HepG2 (cell line): ENCODE data around the gene NELL2. TPM values are rescaled to one million over a fixed set of nuclear protein-coding genes. Genes with fewer than 3 reads are reported as not detected.
"Not testable (repeated sequence)": the region's sequence is repeated elsewhere in the genome, so short reads cannot be mapped to it uniquely, and the experiment has no call there.

Experiments
- ATAC-seq: fragments of 200-7000 bp; cut with Tn5 transposase; 3 replicates; pipeline ENCODE4 v1.9.1; 2020; ENCODE audit warnings: mild to moderate bottlenecking, moderate library complexity
- BruUV-seq: library from RNA; stranded (reverse); fragments of 400-500 nt; replicated peaks from 2 replicates; lab custom pipeline; 2021; lab: Mats Ljungman, UMichigan
- CTCF ChIA-PET: fragments of 300-600 bp; formaldehyde crosslinking; extraction: SDS; loops from one replicate; lab custom pipeline; 2021; ENCODE audit warnings: low total read pairs, inconsistent platforms, low intra/inter-chr PET ratio; lab: Yijun Ruan, JAX
- POLR2A ChIA-PET: fragments of 350-600 bp; sonication (Branson Sonifier 250); formaldehyde crosslinking; loops from one replicate; lab custom pipeline; 2020; ENCODE audit warnings: antibody characterized with exemption, inconsistent platforms; lab: Yijun Ruan, JAX
- DNase-seq: peaks from one replicate; pipeline ENCODE4 v3.0.0-alpha.2; 2015; ENCODE audit warnings: low spot score
- FAIRE-seq: peaks from 3 replicates; lab custom pipeline; 2011; peaks lifted over from hg19 to GRCh38; lab: Jason Lieb, UNC
- H2AFZ ChIP-seq: one replicate; pipeline ENCODE4 v1.6.1; 2011; ENCODE audit warnings: low read length, inconsistent platforms
- H3K27ac ChIP-seq: fragments of 300-600 bp; 3 replicates; pipeline ENCODE4 v1.8.0; 2011; ENCODE audit warnings: mixed run types, mild to moderate bottlenecking, mixed read lengths, low read length, inconsistent platforms; ENCODE audit not compliant: insufficient read depth; ENCODE audit errors: extremely low read length
- H3K27me3 ChIP-seq, 2 experiments: fragments of 200-600 bp in 1 of 2; 2 replicates in 1 of 2; 3 replicates in 1 of 2; pipeline versions ENCODE4 v1.6.0 to v1.8.0; 2011; ENCODE audit warnings: low read length in 2 of 2, mild to moderate bottlenecking in 2 of 2, moderate library complexity in 2 of 2, inconsistent platforms in 1 of 2; ENCODE audit not compliant: insufficient read depth in 2 of 2, control insufficient read depth in 1 of 2
- H3K36me3 ChIP-seq, 2 experiments: fragments of 200-600 bp in 1 of 2; replicated peaks in 1 of 2; 2 replicates in 1 of 2; 3 replicates in 1 of 2; pipeline versions ENCODE4 v1.5.1 to v1.8.0; 2011; ENCODE audit warnings: low read length in 2 of 2, inconsistent platforms in 1 of 2; ENCODE audit not compliant: insufficient read depth in 2 of 2, control insufficient read depth in 1 of 2
- H3K4me1 ChIP-seq: 2 replicates; pipeline ENCODE4 v1.5.1; 2012; ENCODE audit warnings: low read length, inconsistent platforms; ENCODE audit not compliant: insufficient read depth
- H3K4me2 ChIP-seq: 2 replicates; pipeline ENCODE4 v1.6.0; 2011; ENCODE audit warnings: low read depth, low read length, inconsistent platforms
- H3K4me3 ChIP-seq, 3 experiments: fragments of 200-600 bp in 1 of 3; sonication (generic), shearing (Covaris generic) in 1 of 3; replicated peaks in 1 of 3; 2 replicates each; pipeline ENCODE4 v1.5.1; 2011 to 2016; ENCODE audit warnings: low read length in 3 of 3, inconsistent platforms in 2 of 3, low read depth in 2 of 3, mild to moderate bottlenecking in 2 of 3, control low read depth in 1 of 3, mixed read lengths in 1 of 3; ENCODE audit not compliant: insufficient read depth in 1 of 3
- H3K79me2 ChIP-seq: one replicate; pipeline ENCODE4 v1.6.1; 2011; ENCODE audit warnings: low read length, inconsistent platforms; ENCODE audit not compliant: insufficient read depth
- H3K9ac ChIP-seq: 2 replicates; pipeline ENCODE4 v1.6.0; 2011; ENCODE audit warnings: mild to moderate bottlenecking, low read depth, low read length, inconsistent platforms; ENCODE audit not compliant: insufficient read depth
- H3K9me3 ChIP-seq: 2 replicates; pipeline ENCODE4 v1.5.1; 2012; ENCODE audit warnings: mild to moderate bottlenecking, low read length
- H4K20me1 ChIP-seq: 2 replicates; pipeline ENCODE4 v1.6.0; 2011; ENCODE audit warnings: inconsistent platforms, mild to moderate bottlenecking, low read length, moderate library complexity; ENCODE audit not compliant: insufficient read depth
- DNMT3B ChIP-seq: conservative IDR thresholded peaks from 2 replicates; pipeline ENCODE4 v1.6.1; 2016; ENCODE audit warnings: missing biosample characterization, control low read depth
- ELK4 ChIP-seq: sonication (generic); formaldehyde crosslinking; IDR thresholded peaks from 2 replicates; pipeline ENCODE4 v1.9.0; 2021; ENCODE audit warnings: missing genetic modification reagents, borderline replicate concordance
- KLF15 ChIP-seq: sonication (generic); formaldehyde crosslinking; IDR thresholded peaks from 2 replicates; pipeline ENCODE4 v1.8.1; 2023; ENCODE audit warnings: borderline replicate concordance, mild to moderate bottlenecking, inconsistent platforms, missing genetic modification reagents, mixed read lengths
- MAFF ChIP-seq: IDR thresholded peaks from 2 replicates; pipeline ENCODE4 v1.6.1; 2011; ENCODE audit warnings: low read depth, low read length, improper control_type of control experiment
- NFE2L2 ChIP-seq: fragments of 150-350 bp; IDR thresholded peaks from 2 replicates; pipeline ENCODE4 v1.6.1; 2014; ENCODE audit warnings: low read length
- NPAS2 ChIP-seq: sonication (generic); formaldehyde crosslinking; IDR thresholded peaks from 2 replicates; pipeline ENCODE4 v1.8.0; 2022; ENCODE audit warnings: mild to moderate bottlenecking, missing genetic modification reagents, borderline replicate concordance
- PHF21A ChIP-seq: sonication (generic); formaldehyde crosslinking; IDR thresholded peaks from 2 replicates; pipeline ENCODE4 v1.5.0; 2020; ENCODE audit warnings: mild to moderate bottlenecking, missing genetic modification reagents
- PREB ChIP-seq: sonication (generic); formaldehyde crosslinking; IDR thresholded peaks from 2 replicates; pipeline ENCODE4 v1.4.0; 2020; ENCODE audit warnings: missing genetic modification reagents
- TEF ChIP-seq: sonication (generic); formaldehyde crosslinking; IDR thresholded peaks from 2 replicates; pipeline ENCODE4 v1.5.0; 2020; ENCODE audit warnings: missing genetic modification reagents
- ZSCAN5A ChIP-seq: sonication (generic); formaldehyde crosslinking; IDR thresholded peaks from 2 replicates; pipeline ENCODE4 v1.8.0; 2022; ENCODE audit warnings: mild to moderate bottlenecking, missing genetic modification reagents, borderline replicate concordance
- WGBS: methylation state at CpG from one replicate; pipeline ENCODE4 v1.1.6; 2017; ENCODE audit warnings: low lambda C conversion rate; 5-methylcytosine and 5-hydroxymethylcytosine counted together
- in situ Hi-C: cut with HindIII; loops from 2 replicates; pipeline ENCODE4 v1.10.0; 2017; ENCODE audit warnings: low pct_unique_long_range_greater_than_20kb; ENCODE audit not compliant: extremely low pct_ligation_motif_present
- intact Hi-C: fragments of 100-400 bp; cut with micrococcal nuclease; formaldehyde crosslinking; loops from one replicate; pipeline ENCODE4 v1.10.0; 2022; ENCODE audit not compliant: unreplicated experiment
- polyA plus RNA-seq, 8 experiments: library from polyadenylated mRNA; depleted of rRNA in 3 of 8; stranded (reverse) in 7 of 8; unstranded in 1 of 8; fragments of >200 nt; fragmentation: Illumina TruSeq in 4 of 8; extraction: Trizol in 4 of 8; gene quantifications; 2 replicates each; pipeline versions ENCODE4 v1.2.1 to v1.2.3, GENCODE V29; 2011 to 2016; ENCODE audit warnings: low read depth in 4 of 8, missing spikeins in 1 of 8, mixed read lengths in 1 of 8; ENCODE audit not compliant: insufficient read depth in 1 of 8
- total RNA-seq, 5 experiments: library from RNA; depleted of rRNA; stranded (reverse); fragments of >200 nt; fragmentation: Illumina TruSeq; extraction: Trizol; gene quantifications; 2 replicates each; pipeline ENCODE4 v1.2.3, GENCODE V29; 2016; ENCODE audit warnings: low read depth in 1 of 5

The NELL2 gene
- total and polyA plus RNA-seq, 2 of the 13 experiments (the other 11 are each of a cell fraction or from before 2014, with no cell fraction given), result 0.11 TPM; not detected in 1

GRCh38 chr12:44904321-44904720, 28.2 kb upstream of the NELL2 start:
- Histone ChIP-seq H3K79me2 (no peaks in the 10 kb centered on the region), H3K4me3 (no peak overlapping the region), H3K4me2 (no peak overlapping the region), H3K27me3 (no peaks in the 10 kb centered on the region), H3K9ac (no peak overlapping the region), H3K4me1 (no peaks in the 10 kb centered on the region), H2AFZ (no peak overlapping the region), H3K27ac (no peak overlapping the region), H3K9me3 (no peaks in the 10 kb centered on the region), H3K36me3 (no peaks in the 10 kb centered on the region), H4K20me1 (no peaks in the 10 kb centered on the region)
- in situ Hi-C loops, result no loop called here
- WGBS, result 0% methylated on average over 2 of the region's 2 CpGs
- CTCF ChIA-PET, result no interaction called here
- TF ChIP-seq KLF15 (CRISPR knock-in tag) (no peak), PREB (CRISPR knock-in tag) (no peak), ELK4 (no peak), PHF21A (no peak), TEF (CRISPR knock-in tag) (no peak), NFE2L2 (no peak), NPAS2 (CRISPR knock-in tag) (no peak), ZSCAN5A (CRISPR knock-in tag) (no peak), MAFF (no peak), DNMT3B (CRISPR knock-in tag) (no peak)
- intact Hi-C loops, result no loop called here
- DNase-seq (no peak), ATAC-seq (no peak), FAIRE-seq (no peak)
- no TSS peak for BruUV-seq
- POLR2A ChIA-PET, result no interaction called here

GRCh38 chr12:44898108-44898507, 22.0 kb upstream of the NELL2 start:
- BruUV-seq, H3K9me3 ChIP-seq, H3K4me2 ChIP-seq, H3K4me3 ChIP-seq, POLR2A ChIA-PET, H4K20me1 ChIP-seq, DNase-seq, H3K36me3 ChIP-seq, FAIRE-seq, ATAC-seq, H3K27me3 ChIP-seq, H3K27ac ChIP-seq, in situ Hi-C loops, H3K9ac ChIP-seq, H2AFZ ChIP-seq, H3K4me1 ChIP-seq, H3K79me2 ChIP-seq, intact Hi-C loops, CTCF ChIA-PET: not testable (repeated sequence)
- WGBS, result 3% methylated on average over 5 of the region's 6 CpGs
